Astrocyte (in vitro differentiated cells and primary cell): Measurements from ENCODE around the gene KCNK6. TPM values are rescaled to one million over a fixed set of nuclear protein-coding genes. Genes with fewer than 3 reads are reported as not detected.

Source experiments
- DNase-seq: peaks from one replicate; pipeline ENCODE4 v3.0.0-alpha.2; 2010; ENCODE audit warnings: low read depth
- FAIRE-seq: peaks from 2 replicates; lab custom pipeline; 2011; peaks lifted over from hg19 to GRCh38; lab: Jason Lieb, UNC
- H2AFZ ChIP-seq: 2 replicates; pipeline ENCODE4 v1.6.0; 2012; ENCODE audit warnings: low read depth, low read length, inconsistent platforms
- H3K27ac ChIP-seq: 2 replicates; pipeline ENCODE4 v1.5.1; 2011; ENCODE audit warnings: low read depth, low read length, inconsistent platforms
- H3K27me3 ChIP-seq: 2 replicates; pipeline ENCODE4 v1.6.0; 2011; ENCODE audit warnings: low read length, inconsistent platforms; ENCODE audit not compliant: insufficient read depth
- H3K36me3 ChIP-seq: 2 replicates; pipeline ENCODE4 v1.5.1; 2011; ENCODE audit warnings: low read length, inconsistent platforms; ENCODE audit not compliant: insufficient read depth
- H3K4me1 ChIP-seq: 2 replicates; pipeline ENCODE4 v1.5.1; 2011; ENCODE audit warnings: low read length, inconsistent platforms; ENCODE audit not compliant: insufficient read depth
- H3K4me2 ChIP-seq: 2 replicates; pipeline ENCODE4 v1.6.0; 2012; ENCODE audit warnings: low read length, inconsistent platforms
- H3K4me3 ChIP-seq: 2 replicates; pipeline ENCODE4 v1.5.1; 2011; ENCODE audit warnings: low read depth, mild to moderate bottlenecking, low read length, inconsistent platforms; ENCODE audit not compliant: insufficient read depth
- H3K79me2 ChIP-seq: 2 replicates; pipeline ENCODE4 v1.6.0; 2012; ENCODE audit warnings: mild to moderate bottlenecking, low read length, inconsistent platforms; ENCODE audit not compliant: insufficient read depth
- H3K9ac ChIP-seq: 2 replicates; pipeline ENCODE4 v1.6.0; 2012; ENCODE audit warnings: mild to moderate bottlenecking, low read length, inconsistent platforms
- H3K9me3 ChIP-seq: 2 replicates; pipeline ENCODE4 v1.5.1; 2012; ENCODE audit warnings: low read depth, mild to moderate bottlenecking, low read length, inconsistent platforms; ENCODE audit not compliant: insufficient read depth
- H4K20me1 ChIP-seq: 2 replicates; pipeline ENCODE4 v1.6.0; 2012; ENCODE audit warnings: low read length, inconsistent platforms; ENCODE audit not compliant: insufficient read depth
- H3K27ac Mint-ChIP-seq: one replicate; pipeline ENCODE4 v1.8.0; 2021; ENCODE audit warnings: mild to moderate bottlenecking, mixed read lengths; ENCODE audit not compliant: unreplicated experiment
- H3K27me3 Mint-ChIP-seq: one replicate; pipeline ENCODE4 v1.8.0; 2021; ENCODE audit warnings: low read depth, mixed read lengths; ENCODE audit not compliant: unreplicated experiment
- H3K36me3 Mint-ChIP-seq: one replicate; pipeline ENCODE4 v1.8.0; 2021; ENCODE audit warnings: low read depth, mixed read lengths; ENCODE audit not compliant: unreplicated experiment
- H3K4me1 Mint-ChIP-seq: one replicate; pipeline ENCODE4 v1.8.0; 2021; ENCODE audit warnings: low read depth, mixed read lengths; ENCODE audit not compliant: unreplicated experiment
- H3K4me3 Mint-ChIP-seq: one replicate; pipeline ENCODE4 v1.8.0; 2021; ENCODE audit warnings: mild to moderate bottlenecking, moderate library complexity, mixed read lengths; ENCODE audit not compliant: unreplicated experiment
- H3K9me3 Mint-ChIP-seq: one replicate; pipeline ENCODE4 v1.8.0; 2021; ENCODE audit warnings: mild to moderate bottlenecking, mixed read lengths; ENCODE audit not compliant: unreplicated experiment
- EZH2 ChIP-seq: IDR thresholded peaks from 2 replicates; pipeline ENCODE4 v1.6.1; 2012; ENCODE audit warnings: mild to moderate bottlenecking, low read length, inconsistent platforms; ENCODE audit not compliant: insufficient read depth
- total RNA-seq: library from RNA; stranded (reverse); gene quantifications from 2 replicates; pipeline ENCODE4 v1.2.1, GENCODE V29; 2021
- TF ChIP-seq, protein P1 (sequence below): IDR thresholded peaks from 2 replicates; pipeline ENCODE4 v1.5.1; 2011; ENCODE audit warnings: low read depth, mild to moderate bottlenecking, inconsistent platforms, low read length, moderate library complexity; ENCODE audit not compliant: insufficient read depth

The KCNK6 gene
- total RNA-seq, 1 donor from 2014 or later: 8.6 TPM

DNA sequence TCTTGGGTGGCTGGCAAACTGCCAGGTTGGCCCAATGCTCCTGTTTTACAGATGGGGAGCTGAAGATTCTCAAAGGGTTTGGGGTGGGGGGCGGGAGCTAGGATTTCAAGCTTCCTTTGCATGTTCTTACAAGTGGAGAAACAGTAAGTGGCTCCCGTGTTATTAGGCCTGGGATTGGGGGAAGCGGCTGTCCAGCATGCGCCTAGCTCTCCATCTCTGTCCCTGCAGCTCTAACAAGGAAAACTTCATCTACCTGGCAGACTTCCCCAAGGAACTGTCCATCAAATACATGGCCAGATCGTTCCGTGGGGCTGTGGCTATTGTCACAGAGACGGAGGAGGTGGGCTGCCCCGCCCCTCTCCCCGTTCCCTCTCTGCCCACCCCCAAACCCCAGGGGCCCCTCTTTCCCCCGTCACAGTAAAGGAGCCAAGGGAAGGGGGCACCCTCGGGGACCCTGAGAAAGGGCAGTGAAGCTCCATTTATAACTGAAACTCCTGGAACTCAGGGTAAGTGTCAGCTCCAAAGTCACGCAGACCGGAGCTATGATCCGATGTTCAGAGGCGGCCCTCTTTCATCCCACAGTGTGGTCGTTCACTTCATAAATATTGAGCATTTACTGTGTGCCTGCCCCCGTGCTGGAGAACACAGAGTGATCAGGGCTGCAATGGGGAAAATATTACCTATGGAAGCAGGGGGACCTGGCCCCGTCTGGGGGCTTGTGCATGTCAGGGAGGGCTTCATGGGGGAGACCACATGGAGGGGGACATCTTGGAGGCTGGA lies 39.8 kb downstream of the KCNK6 start:
- no peak for TF ChIP-seq EZH2
- TF ChIP-seq, protein P1, sequence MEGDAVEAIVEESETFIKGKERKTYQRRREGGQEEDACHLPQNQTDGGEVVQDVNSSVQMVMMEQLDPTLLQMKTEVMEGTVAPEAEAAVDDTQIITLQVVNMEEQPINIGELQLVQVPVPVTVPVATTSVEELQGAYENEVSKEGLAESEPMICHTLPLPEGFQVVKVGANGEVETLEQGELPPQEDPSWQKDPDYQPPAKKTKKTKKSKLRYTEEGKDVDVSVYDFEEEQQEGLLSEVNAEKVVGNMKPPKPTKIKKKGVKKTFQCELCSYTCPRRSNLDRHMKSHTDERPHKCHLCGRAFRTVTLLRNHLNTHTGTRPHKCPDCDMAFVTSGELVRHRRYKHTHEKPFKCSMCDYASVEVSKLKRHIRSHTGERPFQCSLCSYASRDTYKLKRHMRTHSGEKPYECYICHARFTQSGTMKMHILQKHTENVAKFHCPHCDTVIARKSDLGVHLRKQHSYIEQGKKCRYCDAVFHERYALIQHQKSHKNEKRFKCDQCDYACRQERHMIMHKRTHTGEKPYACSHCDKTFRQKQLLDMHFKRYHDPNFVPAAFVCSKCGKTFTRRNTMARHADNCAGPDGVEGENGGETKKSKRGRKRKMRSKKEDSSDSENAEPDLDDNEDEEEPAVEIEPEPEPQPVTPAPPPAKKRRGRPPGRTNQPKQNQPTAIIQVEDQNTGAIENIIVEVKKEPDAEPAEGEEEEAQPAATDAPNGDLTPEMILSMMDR: no peak
- Histone ChIP-seq H2AFZ (no peak overlapping the region), H3K27me3 (peaks cover 31% of the 10 kb centered on the region), H3K36me3 (no peaks in the 10 kb centered on the region), H3K9me3 (no peaks in the 10 kb centered on the region), H3K79me2 (no peaks in the 10 kb centered on the region), H3K9ac (no peak overlapping the region), H3K4me3 (no peak overlapping the region), H3K4me2 (no peak overlapping the region), H4K20me1 (no peaks in the 10 kb centered on the region), H3K4me1 (peaks cover 9% of the 10 kb centered on the region), H3K27ac (no peak overlapping the region)
- Mint-ChIP-seq H3K36me3 (no peaks in the 10 kb centered on the region), H3K4me3 (no peak overlapping the region), H3K4me1 (no peaks in the 10 kb centered on the region), H3K27me3 (peaks cover 48% of the 10 kb centered on the region), H3K27ac (peak overlapping the region; percentile 58), H3K9me3 (no peaks in the 10 kb centered on the region)
- DNase-seq (no peak), FAIRE-seq (no peak)

DNA sequence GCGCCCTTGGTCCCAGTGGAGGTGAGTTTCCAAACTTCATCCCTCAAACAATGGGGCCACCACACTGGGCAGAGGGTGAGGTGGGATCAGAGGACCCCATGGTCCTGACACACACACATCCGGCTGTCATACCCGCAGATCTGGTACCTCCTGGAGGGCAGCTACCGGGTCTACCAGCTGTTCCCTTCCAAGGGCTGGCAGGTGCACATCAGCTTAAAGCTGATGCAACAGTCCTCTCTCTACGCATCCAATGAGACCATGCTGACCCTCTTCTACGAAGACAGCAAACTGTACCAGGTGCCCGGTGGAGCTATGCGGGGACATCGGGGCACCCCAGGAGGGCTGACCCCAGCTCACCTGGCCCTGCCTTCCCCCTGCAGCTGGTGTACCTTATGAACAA lies 40.7 kb downstream of the KCNK6 start:
- H3K4me3 Mint-ChIP-seq: peak overlapping the region; percentile 85
- no peak overlapping the region for H2AFZ ChIP-seq
- no peak overlapping the region for H3K27ac ChIP-seq
- peaks cover 29% of the 10 kb centered on the region for H3K27me3 ChIP-seq
- no peaks in the 10 kb centered on the region for H3K9me3 Mint-ChIP-seq
- H3K36me3 Mint-ChIP-seq: no peaks in the 10 kb centered on the region
- no peak overlapping the region for H3K4me3 ChIP-seq
- no peak overlapping the region for H3K9ac ChIP-seq
- no peak overlapping the region for H3K4me2 ChIP-seq
- DNase-seq (no peak), FAIRE-seq (no peak)
- no peak overlapping the region for H3K27ac Mint-ChIP-seq
- H3K4me1 Mint-ChIP-seq: no peaks in the 10 kb centered on the region
- no peaks in the 10 kb centered on the region for H3K36me3 ChIP-seq
- H3K79me2 ChIP-seq: no peaks in the 10 kb centered on the region
- peaks cover 9% of the 10 kb centered on the region for H3K4me1 ChIP-seq
- TF ChIP-seq, protein P1: no peak
- no peak for TF ChIP-seq EZH2
- H3K27me3 Mint-ChIP-seq: peaks cover 46% of the 10 kb centered on the region
- no peaks in the 10 kb centered on the region for H4K20me1 ChIP-seq
- H3K9me3 ChIP-seq: no peaks in the 10 kb centered on the region
